Calu3 (cell line): ENCODE measurements around the gene PEF1. TPM values are rescaled to one million over a fixed set of nuclear protein-coding genes. Genes with fewer than 3 reads are reported as not detected.

Source experiments
- BruUV-seq: library from RNA; stranded (reverse); fragments of 400-500 nt; replicated peaks from 2 replicates; lab custom pipeline; 2021; lab: Mats Ljungman, UMichigan
- CTCF ChIA-PET: fragments of 300-600 bp; sonication (Branson Sonifier 250); formaldehyde crosslinking; loops from one replicate; lab custom pipeline; 2022; ENCODE audit warnings: antibody characterized with exemption; lab: Charles Lee
- DNase-seq: peaks from one replicate; pipeline ENCODE4 v3.0.0; 2022
- H3K27ac Mint-ChIP-seq: one replicate; pipeline ENCODE4 v1.8.0; 2022; ENCODE audit warnings: mixed read lengths; ENCODE audit not compliant: unreplicated experiment
- H3K27me3 Mint-ChIP-seq: one replicate; pipeline ENCODE4 v1.8.0; 2022; ENCODE audit warnings: mixed read lengths; ENCODE audit not compliant: unreplicated experiment
- H3K36me3 Mint-ChIP-seq: one replicate; pipeline ENCODE4 v1.8.0; 2022; ENCODE audit warnings: mild to moderate bottlenecking, moderate library complexity, mixed read lengths; ENCODE audit not compliant: insufficient read depth, unreplicated experiment
- H3K4me1 Mint-ChIP-seq: one replicate; pipeline ENCODE4 v1.8.0; 2022; ENCODE audit warnings: mild to moderate bottlenecking, low read depth, mixed read lengths; ENCODE audit not compliant: unreplicated experiment
- H3K4me3 Mint-ChIP-seq: one replicate; pipeline ENCODE4 v1.8.0; 2022; ENCODE audit warnings: mild to moderate bottlenecking, low read depth, moderate library complexity, mixed read lengths; ENCODE audit not compliant: unreplicated experiment
- H3K9me3 Mint-ChIP-seq: one replicate; pipeline ENCODE4 v1.8.0; 2022; ENCODE audit warnings: low read depth, mixed read lengths; ENCODE audit not compliant: unreplicated experiment
- CTCF ChIP-seq: fragments of 200-600 bp; IDR thresholded peaks from one replicate; pipeline ENCODE4 v1.8.0; 2022; ENCODE audit warnings: antibody characterized with exemption; ENCODE audit not compliant: unreplicated experiment
- intact Hi-C: fragments of 100-400 bp; cut with micrococcal nuclease; formaldehyde crosslinking; loops from one replicate; pipeline ENCODE4 v1.10.0; 2022; ENCODE audit not compliant: unreplicated experiment
- total RNA-seq: library from RNA; stranded (reverse); gene quantifications from 2 replicates; pipeline ENCODE4 v1.2.3, GENCODE V29; 2022

PEF1 gene
- total RNA-seq, 1 experiment from 2014 or later: 61.5 TPM

GRCh38 chr1:31677401-31677800 lies 32.7 kb upstream of the PEF1 start:
- Mint-ChIP-seq H3K27ac (no peak overlapping the region), H3K4me1 (no peaks in the 10 kb centered on the region), H3K4me3 (no peak overlapping the region), H3K9me3 (no peaks in the 10 kb centered on the region), H3K27me3 (peaks cover 71% of the 10 kb centered on the region), H3K36me3 (no peaks in the 10 kb centered on the region)
- CTCF ChIA-PET: interaction anchor here (0.6 to 1.3 kb wide), 2 partner anchors 13 to 22 kb away, joined by 4 to 10 read pairs; no protein-coding TSS in a partner anchor
- DNase-seq: no peak
- BruUV-seq: no TSS peak
- TF ChIP-seq CTCF: no peak
- intact Hi-C loops: no loop called here

- BruUV-seq: no TSS peak
- no peak for TF ChIP-seq CTCF
- Mint-ChIP-seq H3K4me1 (peaks cover 2% of the 10 kb centered on the region), H3K4me3 (no peak overlapping the region), H3K27ac (no peak overlapping the region), H3K9me3 (no peaks in the 10 kb centered on the region), H3K27me3 (peaks cover 70% of the 10 kb centered on the region), H3K36me3 (no peaks in the 10 kb centered on the region)
- DNase-seq: no peak
- intact Hi-C loops: no loop called here
- CTCF ChIA-PET: interaction anchor here (0.7 kb wide), 1 partner anchor 102 kb away, joined by 3 read pairs; no protein-coding TSS in a partner anchor
Observed at GRCh38 chr1:31675756-31676155, 31.1 kb upstream of the PEF1 start.

- Mint-ChIP-seq H3K36me3 (peaks cover 3% of the 10 kb centered on the region), H3K4me1 (peaks cover 8% of the 10 kb centered on the region), H3K27ac (no peak overlapping the region), H3K9me3 (no peaks in the 10 kb centered on the region), H3K27me3 (peaks cover 70% of the 10 kb centered on the region), H3K4me3 (no peak overlapping the region)
- no peak for DNase-seq
- CTCF ChIA-PET: interaction anchor here (0.7 kb wide), 1 partner anchor 102 kb away, joined by 3 read pairs; no protein-coding TSS in a partner anchor
- no TSS peak for BruUV-seq
- no peak for TF ChIP-seq CTCF
- intact Hi-C loops: no loop called here
Observed at GRCh38 chr1:31675161-31675560, 30.5 kb upstream of the PEF1 start.

DNA sequence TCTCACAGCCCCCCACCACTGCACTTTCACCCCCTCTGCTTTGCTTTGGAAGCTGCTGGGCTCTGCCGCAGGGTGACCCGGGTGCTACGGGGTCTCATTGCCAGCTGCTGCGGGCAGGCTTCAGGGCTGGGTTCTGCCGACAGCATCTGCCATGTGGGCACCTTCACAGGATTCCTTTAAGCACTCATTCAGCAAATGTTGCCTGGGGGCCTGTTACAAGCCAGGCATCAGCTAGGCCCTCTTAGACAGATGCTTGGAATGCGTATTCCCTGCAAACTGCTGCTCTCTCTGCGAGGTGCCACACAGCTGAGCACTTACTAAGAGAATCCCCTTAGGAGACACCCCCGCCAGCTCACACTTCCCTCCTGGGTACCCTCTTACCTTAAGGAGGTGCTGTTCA lies 29.9 kb upstream of the PEF1 start:
- BruUV-seq: no TSS peak
- Mint-ChIP-seq H3K27me3 (peaks cover 70% of the 10 kb centered on the region), H3K9me3 (no peaks in the 10 kb centered on the region), H3K4me3 (no peak overlapping the region), H3K4me1 (peaks cover 13% of the 10 kb centered on the region), H3K36me3 (peaks cover 8% of the 10 kb centered on the region), H3K27ac (no peak overlapping the region)
- DNase-seq: no peak
- no peak for TF ChIP-seq CTCF
- intact Hi-C loops: no loop called here
- CTCF ChIA-PET: interaction anchor here (0.6 kb wide), 1 partner anchor 36 kb away, joined by 4 read pairs; no protein-coding TSS in a partner anchor
